Measurements from ENCODE around the gene RGS4. TPM values are rescaled to one million over a fixed set of nuclear protein-coding genes. Genes with fewer than 3 reads are reported as not detected.

The RGS4 gene
- total RNA-seq (10 to 100 TPM in 2 of 9 donors, 1 to 10 TPM in 5, under 1 TPM in 1, not detected in 1; 0.81 to 17.7 (median 5.4) TPM), polyA plus RNA-seq (1 to 10 TPM in 1 of 2 donors, under 1 TPM in 1; 0.30 to 2.8 TPM)
- long read RNA-seq, donor 1, partial matches to known transcripts: 0 of 1 reads
- long read RNA-seq, donor 1, other reads (novel, unspliced or antisense): 0 of 1 reads
- long read RNA-seq, donor 2, partial matches to known transcripts: 0 of 1 reads
- long read RNA-seq, donor 2, other reads (novel, unspliced or antisense): 0 of 1 reads
- long read RNA-seq, donor 3, partial matches to known transcripts: 0 of 1 reads
- long read RNA-seq, donor 3, other reads (novel, unspliced or antisense): 0 of 1 reads

DNA sequence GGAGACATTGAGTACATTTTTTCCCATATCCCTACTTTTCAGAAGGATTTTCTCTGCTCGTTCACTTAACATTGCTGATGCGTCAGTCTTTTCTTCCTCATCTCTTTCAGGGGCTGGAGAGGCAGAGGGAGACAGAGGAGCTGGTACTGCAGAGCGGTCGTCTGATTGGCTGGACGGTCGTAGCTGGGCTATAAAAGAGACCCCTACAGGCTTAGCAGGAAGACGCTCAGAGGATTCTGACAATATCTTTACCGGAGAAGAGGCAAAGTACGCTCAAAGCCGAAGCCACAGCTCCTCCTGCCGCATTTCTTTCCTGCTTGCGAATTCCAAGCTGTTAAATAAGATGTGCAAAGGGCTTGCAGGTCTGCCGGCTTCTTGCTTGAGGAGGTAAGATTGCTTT, at the start of gene RGS4:
Gene RGS4, plus strand, starts transcription at position 220 of the 400 bp plus-strand sequence. Its CDS starts 124 bp downstream, at position 344.
- peaks cover 0 to 5% (median 0%) of the 10 kb centered on the region in 12 donors for H3K4me1 ChIP-seq
- DNase-seq (peak; percentile 55 to 70 (median 64)), ATAC-seq (peak; percentile 92 to 98 (median 94))
- H3K9me3 ChIP-seq: no peaks in the 10 kb centered on the region
- intact Hi-C loops (cut with DNase I): loop anchor here in 8 of 10 donors (1.0 to 10.0 kb wide), 8 partner anchors 106 to 212 kb away; no protein-coding TSS in a partner anchor
- H3K27ac ChIP-seq: peak within 1 kb of the TSS in 7 of 12 donors; percentile 3 to 62 (median 41)
- peaks cover 0 to 18% (median 0%) of the 10 kb centered on the region in 9 donors for H3K27me3 ChIP-seq
- peak in 1 of 2 donors; percentile 60 for TF ChIP-seq POLR2A (IDR thresholded peaks at IDR 0.05)
- TF ChIP-seq, protein P1, sequence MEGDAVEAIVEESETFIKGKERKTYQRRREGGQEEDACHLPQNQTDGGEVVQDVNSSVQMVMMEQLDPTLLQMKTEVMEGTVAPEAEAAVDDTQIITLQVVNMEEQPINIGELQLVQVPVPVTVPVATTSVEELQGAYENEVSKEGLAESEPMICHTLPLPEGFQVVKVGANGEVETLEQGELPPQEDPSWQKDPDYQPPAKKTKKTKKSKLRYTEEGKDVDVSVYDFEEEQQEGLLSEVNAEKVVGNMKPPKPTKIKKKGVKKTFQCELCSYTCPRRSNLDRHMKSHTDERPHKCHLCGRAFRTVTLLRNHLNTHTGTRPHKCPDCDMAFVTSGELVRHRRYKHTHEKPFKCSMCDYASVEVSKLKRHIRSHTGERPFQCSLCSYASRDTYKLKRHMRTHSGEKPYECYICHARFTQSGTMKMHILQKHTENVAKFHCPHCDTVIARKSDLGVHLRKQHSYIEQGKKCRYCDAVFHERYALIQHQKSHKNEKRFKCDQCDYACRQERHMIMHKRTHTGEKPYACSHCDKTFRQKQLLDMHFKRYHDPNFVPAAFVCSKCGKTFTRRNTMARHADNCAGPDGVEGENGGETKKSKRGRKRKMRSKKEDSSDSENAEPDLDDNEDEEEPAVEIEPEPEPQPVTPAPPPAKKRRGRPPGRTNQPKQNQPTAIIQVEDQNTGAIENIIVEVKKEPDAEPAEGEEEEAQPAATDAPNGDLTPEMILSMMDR (IDR thresholded peaks at IDR 0.05): peak in 7 of 12 donors; percentile 16 to 59 (median 45)
- peak within 1 kb of the TSS in 11 of 12 donors; percentile 12 to 65 (median 48) for H3K4me3 ChIP-seq
- H3K36me3 ChIP-seq: peaks cover 0 to 19% (median 0%) of the 10 kb centered on the region in 9 donors
- whole genome bisulfite sequencing, 4 donors: 1 to 2% (median 2%) methylated on average over 13 of the region's 13 CpGs

DNA sequence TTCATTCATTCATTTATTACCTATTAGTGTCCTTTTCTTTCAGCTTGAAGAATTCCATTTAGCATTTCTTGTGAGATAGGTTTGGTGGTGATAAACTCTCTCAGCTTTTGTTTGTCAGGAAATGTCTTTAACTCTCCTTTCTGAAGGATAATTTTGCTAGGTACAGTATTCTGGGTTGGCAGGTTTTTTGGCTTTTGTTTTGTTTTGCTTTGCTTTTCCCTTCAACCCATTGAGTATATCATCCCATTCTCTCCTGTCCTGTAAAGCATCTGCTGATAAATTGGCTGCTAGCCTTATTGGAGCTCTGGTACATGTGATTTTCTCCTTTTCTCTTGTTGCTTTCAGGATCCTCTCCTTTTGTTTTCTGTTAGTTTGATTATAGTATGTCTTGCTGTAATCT, 47.0 kb upstream of the RGS4 start:
- Histone ChIP-seq H3K4me3 (no peak overlapping the region), H3K9me3 (peaks cover 0 to 34% (median 16%) of the 10 kb centered on the region in 12 donors), H3K4me1 (no peaks in the 10 kb centered on the region), H3K36me3 (no peaks in the 10 kb centered on the region), H3K27me3 (no peaks in the 10 kb centered on the region), H3K27ac (no peak overlapping the region)
- TF ChIP-seq, protein P1 (IDR thresholded peaks at IDR 0.05): no peak
- TF ChIP-seq POLR2A (IDR thresholded peaks at IDR 0.05): no peak
- intact Hi-C loops (cut with DNase I): no loop called here
- no peak for DNase-seq
- ATAC-seq: no peak

DNA sequence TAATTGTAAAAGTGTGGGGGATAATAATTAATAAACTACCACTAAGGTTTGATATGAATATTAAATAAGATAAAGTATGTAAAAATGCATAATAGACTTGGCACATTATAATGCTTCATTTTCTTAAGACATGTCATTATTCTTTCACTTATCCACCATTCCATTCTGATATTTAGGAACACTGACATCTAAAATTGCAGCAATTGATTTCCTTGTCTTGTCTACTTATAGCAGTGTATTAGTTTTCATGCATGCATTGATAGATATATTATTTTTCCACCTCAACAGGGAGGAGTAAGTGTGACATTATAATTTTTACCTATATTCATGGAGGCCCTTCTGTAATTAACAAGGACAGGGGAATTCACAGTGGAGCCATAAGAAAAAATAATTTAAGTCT, 41.6 kb upstream of the RGS4 start:
- no peak overlapping the region for H3K27ac ChIP-seq
- TF ChIP-seq, protein P1 (IDR thresholded peaks at IDR 0.05): no peak
- no peak for TF ChIP-seq POLR2A (IDR thresholded peaks at IDR 0.05)
- ATAC-seq: no peak
- H3K36me3 ChIP-seq: no peaks in the 10 kb centered on the region
- H3K4me1 ChIP-seq: no peaks in the 10 kb centered on the region
- H3K4me3 ChIP-seq: no peak overlapping the region
- no peaks in the 10 kb centered on the region for H3K27me3 ChIP-seq
- peaks cover 0 to 13% (median 6%) of the 10 kb centered on the region in 12 donors for H3K9me3 ChIP-seq
- intact Hi-C loops (cut with DNase I): no loop called here
- DNase-seq: no peak

DNA sequence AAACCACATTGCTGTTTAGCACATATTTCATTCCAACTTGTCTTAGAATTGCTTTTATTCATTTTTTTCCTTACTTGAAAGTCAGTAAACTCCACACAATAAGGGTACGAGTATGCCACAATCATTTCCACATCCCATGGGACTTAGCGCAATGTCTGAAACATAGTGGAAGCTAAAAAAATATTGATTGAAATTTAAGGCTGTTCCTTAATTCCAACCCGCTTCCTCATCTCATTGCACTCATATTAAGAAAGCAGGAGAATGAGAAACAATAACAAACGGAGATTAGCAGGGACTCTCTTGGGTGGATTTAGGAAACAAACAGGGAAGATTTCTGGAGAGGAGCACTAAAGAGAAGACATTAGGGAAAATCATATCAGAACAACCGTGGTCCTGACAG, 39.3 kb upstream of the RGS4 start:
- 70 to 83% (median 72%) methylated on average over 5 of the region's 5 CpGs for WGBS, 4 donors
- Histone ChIP-seq H3K9me3 (no peaks in the 10 kb centered on the region), H3K27ac (no peak overlapping the region), H3K4me3 (no peak overlapping the region), H3K36me3 (no peaks in the 10 kb centered on the region), H3K27me3 (no peaks in the 10 kb centered on the region), H3K4me1 (no peaks in the 10 kb centered on the region)
- DNase-seq: no peak
- no peak for ATAC-seq
- no peak for TF ChIP-seq POLR2A (IDR thresholded peaks at IDR 0.05)
- TF ChIP-seq, protein P1 (IDR thresholded peaks at IDR 0.05): no peak
- intact Hi-C loops (cut with DNase I): no loop called here

All from heart left ventricle (tissue), 16 donors.